HG03066 (cell line): ENCODE data around the gene SLC10A7.

Experiments used
- ATAC-seq: cut with Tn5 transposase; IDR thresholded peaks from one replicate; pipeline ENCODE4 v1.9.1; 2021; ENCODE audit warnings: low read depth; ENCODE audit not compliant: unreplicated experiment

SLC10A7 gene

GRCh38 chr4:146271466-146271865 lies 250.3 kb downstream of the SLC10A7 start:
- no peak for ATAC-seq

- ATAC-seq: peak; percentile 58
These were observed 252.5 kb downstream of the SLC10A7 start for GRCh38 chr4:146269228-146269653.

DNA sequence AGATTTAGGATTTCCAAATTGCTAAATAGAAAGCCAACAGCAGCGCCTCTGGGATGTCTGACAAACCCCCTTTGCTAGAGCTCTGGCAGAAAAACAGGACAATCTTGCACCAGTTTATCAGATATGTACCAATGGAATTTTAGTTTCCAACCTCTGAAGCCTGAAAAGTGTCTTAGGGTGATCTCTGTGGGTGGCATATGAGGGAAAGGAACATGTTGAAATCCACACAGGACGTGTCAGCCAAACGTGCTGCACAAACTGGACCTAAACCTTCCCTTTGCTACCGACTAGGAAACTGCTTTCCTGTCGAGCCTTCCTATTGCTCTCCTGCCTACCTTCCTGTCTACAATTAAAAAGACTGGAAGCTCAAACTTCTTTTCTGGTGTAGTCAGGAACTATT lies 253.9 kb downstream of the SLC10A7 start:
- ATAC-seq: no peak

DNA sequence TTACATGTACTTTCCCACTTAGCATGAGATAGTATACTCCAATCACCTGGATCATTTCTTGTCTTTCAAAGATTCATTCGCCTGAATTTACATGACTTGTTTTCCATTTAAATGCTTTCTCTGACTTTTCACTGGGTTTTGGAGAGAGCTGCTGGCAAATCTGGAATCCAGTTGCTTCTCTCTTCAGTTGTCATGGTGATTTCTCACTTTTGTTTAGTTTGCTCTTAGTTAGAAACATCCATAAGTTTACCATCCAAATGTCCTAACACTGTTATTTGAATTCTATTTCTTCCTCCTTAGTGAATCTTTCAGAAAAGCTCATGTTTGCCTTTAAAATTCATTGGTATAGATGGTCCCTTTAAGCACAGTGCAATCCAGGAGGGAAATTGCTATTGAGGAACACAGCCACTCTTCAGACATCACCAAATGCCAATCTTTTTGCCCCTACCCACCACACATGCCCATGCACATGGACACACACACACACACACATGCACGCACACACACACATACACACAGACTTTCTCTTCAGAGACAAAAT lies 255.7 kb downstream of the SLC10A7 start:
- ATAC-seq: no peak

GRCh38 chr4:146263793-146264192 lies 257.9 kb downstream of the SLC10A7 start:
- no peak for ATAC-seq

- no peak for ATAC-seq
These were observed 260.7 kb downstream of the SLC10A7 start for GRCh38 chr4:146261041-146261440.

DNA sequence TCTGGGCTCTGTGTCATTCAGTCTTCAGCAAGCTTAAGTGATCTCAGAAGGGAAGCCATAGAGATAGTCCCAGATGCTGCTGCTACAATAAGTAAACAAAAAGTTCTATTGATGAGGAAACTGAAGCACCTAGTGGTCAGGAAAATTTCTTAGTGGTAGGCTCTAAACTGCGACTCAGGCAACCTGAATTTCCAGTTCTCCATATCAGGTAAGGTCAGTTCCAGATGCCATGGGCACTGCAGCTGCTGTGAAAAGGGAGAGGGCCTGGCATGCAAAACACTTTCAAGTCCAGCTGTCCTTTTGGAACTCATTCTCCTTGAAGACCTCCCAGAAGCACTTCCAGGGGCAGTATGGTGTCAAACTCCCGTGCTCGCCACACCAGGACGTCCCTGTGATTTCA lies 261.2 kb downstream of the SLC10A7 start:
- no peak for ATAC-seq

DNA sequence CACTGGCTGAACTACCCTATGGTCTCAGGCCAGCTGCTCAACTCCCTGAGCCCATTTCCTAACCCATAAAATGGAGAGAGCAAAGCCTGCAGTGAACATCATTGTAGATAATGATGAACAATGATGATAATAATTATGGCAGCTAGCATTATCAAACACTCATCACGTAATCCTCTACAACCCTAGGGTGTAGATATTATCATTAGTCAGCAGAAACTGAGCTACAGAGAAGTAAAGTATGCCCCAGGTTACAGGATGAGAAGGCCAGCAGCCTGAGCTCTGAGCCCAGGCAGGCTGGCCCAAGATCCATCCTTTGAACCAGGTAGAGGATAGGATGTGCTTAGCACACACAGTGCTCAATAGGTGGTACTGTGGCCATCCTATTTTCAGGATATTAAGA lies 264.2 kb downstream of the SLC10A7 start:
- no peak for ATAC-seq

DNA sequence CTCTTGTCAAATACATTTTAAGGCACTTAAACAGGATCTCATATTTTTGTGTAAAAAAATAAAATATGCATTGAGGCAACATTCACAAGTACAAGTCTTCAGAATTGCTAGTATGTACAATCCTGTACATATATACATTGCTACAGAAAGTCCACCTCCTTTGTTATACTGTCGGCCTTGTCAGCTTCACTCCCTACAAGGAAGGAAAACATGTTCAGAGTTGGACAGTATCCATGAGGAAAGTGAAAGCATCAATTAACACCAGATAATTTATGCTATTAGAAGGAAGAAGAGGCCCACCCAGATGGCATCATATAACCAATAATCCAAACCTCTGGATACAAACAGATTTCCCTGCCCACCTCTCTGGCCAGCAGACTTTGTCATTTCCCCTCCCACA lies 265.4 kb downstream of the SLC10A7 start:
- no peak for ATAC-seq

GRCh38 chr4:146255874-146256273 lies 265.9 kb downstream of the SLC10A7 start:
- no peak for ATAC-seq

- ATAC-seq: no peak
These were observed 266.3 kb downstream of the SLC10A7 start for GRCh38 chr4:146255463-146255862.

- ATAC-seq: no peak
These were observed 268.6 kb downstream of the SLC10A7 start for GRCh38 chr4:146252969-146253611.

DNA sequence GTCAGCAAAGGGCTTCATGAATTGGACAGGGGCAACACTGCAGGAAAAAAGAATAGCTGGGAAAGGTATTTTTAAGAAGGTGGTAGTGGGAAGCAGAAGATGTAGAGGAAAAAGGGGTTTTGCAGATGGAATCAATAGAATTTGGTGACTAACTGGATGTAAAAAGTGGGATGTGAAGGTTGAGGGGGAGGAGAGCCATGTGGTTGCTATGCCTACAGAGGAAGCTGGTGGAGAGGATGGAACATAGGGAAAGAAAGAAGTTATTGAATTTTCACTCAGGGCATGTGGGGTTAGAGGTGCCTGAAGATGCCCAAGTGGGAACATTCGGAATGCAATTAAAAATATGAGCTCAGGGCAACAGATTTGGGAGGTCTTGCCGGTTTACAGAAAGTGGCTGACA lies 274.4 kb downstream of the SLC10A7 start:
- ATAC-seq: no peak

DNA sequence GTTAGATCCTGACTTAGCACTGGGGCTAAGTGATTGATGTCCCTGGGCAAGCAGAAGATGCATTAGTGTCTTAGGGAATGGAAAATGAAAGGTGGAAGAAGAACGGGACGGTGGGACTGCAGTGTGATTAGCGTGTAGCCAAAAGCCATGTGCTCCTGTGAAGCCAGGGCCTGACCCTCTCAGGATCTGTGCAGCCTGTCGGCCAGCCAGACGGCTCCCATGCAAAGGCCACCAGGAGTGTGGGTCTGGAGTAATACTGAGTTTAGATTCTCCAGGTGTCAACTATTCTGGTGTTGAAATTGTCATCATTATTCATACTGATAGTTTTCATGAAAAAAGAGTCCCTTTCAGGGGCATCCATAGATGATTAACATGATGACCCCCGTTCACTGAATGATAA lies 275.4 kb downstream of the SLC10A7 start:
- no peak for ATAC-seq

DNA sequence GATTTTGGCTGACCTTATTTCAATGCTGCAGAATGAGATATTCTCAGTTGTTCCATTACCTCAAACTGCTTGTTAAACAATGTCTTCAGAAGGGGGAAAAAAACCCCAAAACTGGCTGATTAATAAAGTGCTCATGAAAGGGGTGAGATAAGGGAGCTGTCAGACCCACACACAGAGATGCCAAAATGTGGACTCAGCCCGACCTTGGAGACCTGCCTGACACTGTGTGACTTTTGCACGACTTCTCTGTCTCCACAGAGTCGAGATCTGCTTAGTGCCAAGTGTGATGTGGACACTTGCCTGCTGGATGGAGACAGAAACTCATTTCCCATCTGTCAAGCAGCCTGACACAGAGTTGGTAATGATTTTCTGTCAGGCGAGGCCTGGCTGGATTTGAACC lies 275.9 kb downstream of the SLC10A7 start:
- ATAC-seq: no peak

GRCh38 chr4:146245246-146245645 lies 276.5 kb downstream of the SLC10A7 start:
- ATAC-seq: no peak

DNA sequence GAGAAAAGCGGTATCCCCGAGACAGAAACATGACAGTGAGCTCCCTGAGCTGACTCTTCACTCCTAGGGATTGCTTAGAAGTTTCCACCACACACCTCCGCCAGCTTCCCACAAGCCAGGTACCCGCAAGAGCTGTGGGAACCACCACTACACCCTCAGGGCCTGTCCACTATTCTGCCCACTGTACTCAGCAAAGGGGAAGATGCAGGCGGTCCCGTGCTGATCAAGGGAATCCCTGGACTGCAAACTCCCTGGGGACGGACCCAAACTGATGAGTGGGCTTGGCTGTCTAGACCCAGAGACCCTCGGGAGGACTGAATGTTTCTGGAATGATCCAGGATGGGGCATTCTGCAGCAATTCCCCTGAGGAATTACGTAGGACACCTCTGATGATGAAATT lies 277.2 kb downstream of the SLC10A7 start:
- ATAC-seq: no peak

DNA sequence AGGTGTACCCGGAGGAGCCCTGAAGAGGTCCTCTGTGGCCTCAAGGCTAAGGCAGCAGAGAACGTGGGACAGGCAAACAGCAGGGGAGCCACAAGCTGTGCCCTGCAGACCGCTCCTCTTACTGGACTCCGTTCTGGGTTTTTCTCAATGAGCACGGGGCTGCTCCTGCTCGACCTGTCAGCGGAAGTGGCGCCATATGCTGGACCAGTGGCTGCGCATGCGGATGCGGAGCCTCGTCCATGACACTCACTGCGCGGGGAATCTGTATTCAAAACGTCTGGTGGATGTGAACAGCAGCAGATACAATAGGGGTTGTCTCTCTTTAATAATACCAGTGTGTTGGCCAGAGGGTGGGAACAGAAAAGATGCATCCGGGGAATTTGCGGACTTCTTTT lies 277.9 kb downstream of the SLC10A7 start:
- ATAC-seq: no peak

GRCh38 chr4:146243141-146243882 lies 278.4 kb downstream of the SLC10A7 start:
- peak; percentile 78 for ATAC-seq

DNA sequence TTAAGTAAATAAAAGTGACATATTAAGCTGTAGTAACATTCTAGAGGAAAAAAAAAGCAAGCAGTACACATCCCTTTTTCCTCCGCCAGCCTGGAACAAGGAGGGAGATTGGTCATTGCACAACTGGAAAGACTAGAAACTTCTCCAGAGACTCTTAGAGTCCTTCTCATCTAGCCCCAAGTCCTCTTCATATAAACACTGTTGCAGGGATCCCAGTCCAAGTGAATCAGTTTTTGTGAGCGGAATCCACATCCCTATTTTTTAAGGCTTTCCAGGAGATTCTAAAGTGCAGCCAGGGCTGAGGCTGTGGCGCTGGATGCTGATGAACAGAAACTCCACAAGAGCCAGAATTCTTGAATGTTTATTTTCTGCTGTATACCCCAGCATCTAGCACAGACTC lies 283.6 kb downstream of the SLC10A7 start:
- no peak for ATAC-seq

DNA sequence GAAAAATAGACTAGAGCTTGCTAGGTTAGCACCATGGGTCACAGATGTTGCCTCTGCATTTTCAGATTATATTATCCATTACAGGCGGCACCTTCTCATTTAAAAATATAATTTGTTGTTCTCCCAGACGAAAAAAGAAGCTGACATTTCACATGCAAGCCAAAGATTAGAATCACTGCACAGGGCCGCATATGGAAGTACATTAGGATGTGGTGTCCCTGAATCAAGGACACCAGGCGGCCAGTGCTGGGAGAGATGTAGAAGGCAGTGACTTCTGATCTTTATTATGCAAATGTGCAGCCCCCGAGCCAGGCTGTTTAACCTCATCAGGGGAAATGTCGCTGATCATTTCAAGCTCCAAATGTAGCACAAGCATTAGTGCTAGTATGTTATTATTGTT lies 284.6 kb downstream of the SLC10A7 start:
- ATAC-seq: no peak

DNA sequence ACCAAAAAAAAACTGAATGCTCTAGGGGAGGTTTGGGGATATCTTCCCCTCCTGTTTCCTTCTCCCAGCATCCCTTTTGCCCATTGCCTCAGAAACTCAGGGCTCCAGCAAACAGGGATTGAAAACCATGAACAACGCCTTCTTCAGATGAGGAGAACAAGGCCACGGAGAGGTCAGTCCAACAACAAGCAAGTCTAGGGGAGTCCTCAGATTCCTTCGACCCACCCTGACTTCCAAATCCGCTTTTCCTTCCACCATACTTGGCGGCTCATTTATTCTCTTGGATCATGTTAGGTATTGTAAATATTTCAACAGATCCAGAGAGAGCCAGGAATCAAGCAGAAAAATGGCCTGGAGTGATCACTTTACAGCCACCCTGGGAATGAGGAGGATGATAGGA lies 285.5 kb downstream of the SLC10A7 start:
- ATAC-seq: no peak
